Activated T-cell treated with anti-CD3 and anti-CD28 coated beads, Interleukin-2, amount 50 U/mL, for 48 hours (primary cell): ENCODE data around the gene BNC2.
A peak's percentile ranks its signal among the peaks of the same experiment; 100 is the strongest.

ENCODE experiments used
- DNase-seq, 2 experiments: peaks; one replicate each; pipeline ENCODE4 v3.0.0-alpha.2; 2020

The BNC2 gene

DNA sequence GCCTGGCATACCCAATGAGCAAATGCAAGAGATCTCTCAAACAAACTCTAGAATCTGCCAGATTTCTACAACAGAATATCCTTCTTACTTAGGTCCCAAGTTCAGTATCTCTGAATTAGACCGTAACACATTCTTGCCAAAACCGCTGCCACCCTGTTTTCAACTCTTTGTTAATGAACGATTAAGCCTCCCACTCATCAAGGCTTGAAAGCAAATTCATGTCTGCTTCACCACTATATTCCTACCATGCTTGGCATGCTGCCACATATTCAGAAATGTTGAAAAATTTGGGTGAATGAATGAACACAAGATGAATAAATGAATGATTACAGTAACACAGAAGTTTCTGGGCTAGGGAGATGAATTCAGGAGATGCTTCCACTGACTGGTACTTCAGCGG is 119.9 kb downstream of the BNC2 start:
- no peak for DNase-seq

DNA sequence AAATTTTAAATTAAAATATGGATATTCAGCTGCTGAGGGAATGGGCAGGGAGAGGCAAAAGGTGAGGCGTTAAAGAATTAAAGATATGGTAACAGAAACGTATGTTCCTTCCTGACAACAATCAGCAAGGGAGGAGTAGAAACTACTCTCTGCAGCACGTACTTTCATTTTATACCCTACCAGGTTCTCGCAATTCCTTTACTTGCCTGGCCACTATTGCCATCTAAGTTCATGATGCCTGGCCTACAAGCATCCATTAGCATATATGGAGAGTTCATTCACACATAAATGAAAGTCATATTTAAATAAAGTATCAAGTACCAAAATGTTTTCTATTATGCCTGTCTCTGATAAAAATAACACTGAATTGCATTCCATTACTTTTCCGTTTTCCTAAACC is 125.1 kb downstream of the BNC2 start:
- no peak for DNase-seq

GRCh38 chr9:16744394-16744793 is 126.1 kb downstream of the BNC2 start:
- no peak for DNase-seq

GRCh38 chr9:16743375-16743774 is 127.1 kb downstream of the BNC2 start:
- no peak for DNase-seq

DNA sequence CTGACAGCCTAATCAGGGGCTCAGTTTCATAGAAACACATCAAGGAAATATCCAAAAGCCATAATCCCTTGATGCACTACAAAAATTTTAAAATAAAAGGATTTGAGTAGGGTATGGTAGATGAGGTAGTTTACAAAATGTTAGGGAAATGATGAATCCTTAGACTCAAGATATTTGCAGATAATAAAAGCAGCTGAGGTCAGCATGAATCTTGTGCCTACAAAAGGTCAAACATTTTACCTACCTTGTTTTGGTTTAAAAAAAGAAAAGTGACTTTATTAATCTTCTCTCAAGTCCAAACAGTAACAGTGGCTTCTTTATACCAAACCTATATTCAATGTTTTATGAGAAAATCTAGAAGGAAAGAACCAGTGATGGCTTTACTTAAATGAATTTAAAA is 135.5 kb downstream of the BNC2 start:
- no peak for DNase-seq

GRCh38 chr9:16732546-16732945 is 137.9 kb downstream of the BNC2 start:
- no peak for DNase-seq

DNA sequence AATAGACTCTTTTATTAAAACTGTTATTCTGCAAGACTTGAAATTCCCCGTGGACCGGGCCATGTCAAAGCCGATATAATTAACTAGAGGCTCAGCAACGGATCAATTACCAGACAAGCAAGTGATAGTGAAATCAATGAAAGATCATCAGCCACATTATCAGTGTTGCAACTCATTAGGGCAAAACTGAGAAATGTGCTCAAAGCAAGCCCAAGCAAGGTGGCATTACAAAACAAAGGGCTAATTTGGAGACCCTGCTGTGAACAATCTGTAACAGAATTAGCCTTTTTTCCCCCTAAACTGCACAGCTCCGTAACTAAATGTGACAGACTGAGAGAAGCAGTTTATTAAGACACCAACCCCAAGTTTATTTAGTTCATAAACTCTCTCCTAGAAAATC is 140.3 kb downstream of the BNC2 start:
- no peak for DNase-seq

DNA sequence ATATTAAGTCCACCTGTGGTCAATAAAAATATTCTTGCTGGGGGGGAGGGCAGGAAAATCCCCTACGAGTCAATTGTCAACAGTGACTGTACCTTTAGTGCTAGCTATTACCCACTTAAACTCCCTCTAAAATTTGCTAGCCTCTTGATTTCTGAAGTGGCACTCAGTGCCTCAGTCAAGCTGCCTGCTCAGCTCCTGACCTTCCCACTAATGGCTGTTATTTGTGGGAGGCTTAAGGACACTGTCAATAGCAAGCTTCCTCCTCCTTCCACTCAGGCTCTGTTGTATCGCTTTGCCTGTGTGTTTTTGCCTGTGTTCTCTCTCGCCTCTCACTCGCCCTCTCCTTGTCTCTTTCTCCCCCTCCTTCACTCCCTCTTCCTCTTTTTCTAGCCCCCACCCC is 140.8 kb downstream of the BNC2 start:
- DNase-seq, result no peak

DNA sequence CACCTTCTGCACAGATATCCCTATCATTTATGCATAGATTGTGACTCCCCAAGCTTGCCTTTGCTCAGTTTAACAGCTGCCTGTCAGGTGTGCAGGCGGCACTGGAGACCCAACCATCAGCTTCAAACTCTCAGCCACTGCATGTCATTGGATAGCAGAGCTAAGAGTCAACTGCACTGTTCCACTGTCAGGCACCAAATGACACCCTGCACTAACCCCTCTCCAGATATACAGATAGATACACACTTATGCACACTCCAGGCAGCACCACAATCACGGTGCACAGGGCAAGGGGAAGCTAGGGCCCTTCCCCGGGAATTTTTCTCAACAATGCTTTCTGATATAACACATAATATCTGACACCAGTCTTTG is 142.3 kb downstream of the BNC2 start:
- no peak for DNase-seq

DNA sequence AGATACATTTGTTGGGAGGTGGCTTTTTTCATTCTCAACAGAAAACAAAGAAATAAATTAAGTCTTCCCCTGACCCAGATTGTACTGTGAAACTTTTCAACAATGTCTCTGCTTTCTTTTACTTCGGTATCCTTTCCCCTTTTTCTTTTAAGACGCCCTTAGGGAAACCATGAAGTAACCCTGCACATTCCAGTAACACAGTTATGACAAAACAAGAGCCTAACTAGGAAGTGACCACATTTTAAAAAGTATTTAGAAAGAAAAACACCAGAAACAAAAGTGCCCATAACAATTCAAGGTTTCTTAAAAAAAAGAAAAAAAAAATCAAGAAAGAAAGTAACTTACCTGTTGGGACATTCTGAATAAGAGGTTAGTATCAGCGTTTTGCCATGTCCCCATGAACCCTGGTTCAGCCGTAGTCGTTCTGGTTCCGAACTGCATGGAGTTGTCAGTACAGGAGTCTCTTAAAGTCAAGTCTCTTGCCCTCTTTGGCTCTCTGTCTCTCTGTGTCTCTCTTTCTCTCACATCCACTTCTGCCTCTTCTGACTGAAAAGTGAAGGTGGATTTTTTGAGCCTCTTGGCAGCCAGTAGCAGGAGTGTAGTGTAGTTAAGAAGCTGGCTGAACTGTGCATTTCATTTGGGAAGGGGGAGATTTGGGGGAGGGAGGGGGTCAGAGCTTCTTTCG is 142.9 kb downstream of the BNC2 start:
- no peak for DNase-seq

GRCh38 chr9:16726718-16727451 is 143.6 kb downstream of the BNC2 start:
- DNase-seq, result peak in 1 of 2 experiments; percentile 16

GRCh38 chr9:16726029-16726428 is 144.4 kb downstream of the BNC2 start:
- DNase-seq, result no peak

GRCh38 chr9:16725066-16725465 is 145.4 kb downstream of the BNC2 start:
- no peak for DNase-seq

GRCh38 chr9:16721972-16722371 is 148.5 kb downstream of the BNC2 start:
- no peak for DNase-seq

DNA sequence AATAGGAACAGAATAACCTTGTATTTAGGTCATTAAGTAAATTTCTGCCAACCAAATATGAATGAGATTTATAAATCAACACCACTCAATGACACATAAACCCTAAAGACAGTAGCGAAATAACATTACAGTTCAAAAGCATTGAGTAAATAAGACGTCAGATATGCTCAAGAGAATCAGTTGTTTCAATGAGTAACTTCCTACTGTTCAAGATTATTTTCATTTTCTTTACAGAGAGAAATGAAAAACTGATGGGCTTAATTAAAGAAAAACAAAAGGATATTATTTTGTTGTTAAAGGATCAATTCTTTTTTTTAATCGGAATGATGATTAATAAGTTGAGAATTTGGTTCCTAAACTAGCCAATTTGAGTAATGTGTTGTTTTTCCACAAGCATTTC is 150.1 kb downstream of the BNC2 start:
- no peak for DNase-seq

- DNase-seq, result no peak
These were observed 150.5 kb downstream of the BNC2 start for GRCh38 chr9:16719921-16720320.

- no peak for DNase-seq
These were observed 151.5 kb downstream of the BNC2 start for GRCh38 chr9:16718952-16719351.

GRCh38 chr9:16718296-16718695 is 152.2 kb downstream of the BNC2 start:
- no peak for DNase-seq

GRCh38 chr9:16716601-16717000 is 153.9 kb downstream of the BNC2 start:
- no peak for DNase-seq

DNA sequence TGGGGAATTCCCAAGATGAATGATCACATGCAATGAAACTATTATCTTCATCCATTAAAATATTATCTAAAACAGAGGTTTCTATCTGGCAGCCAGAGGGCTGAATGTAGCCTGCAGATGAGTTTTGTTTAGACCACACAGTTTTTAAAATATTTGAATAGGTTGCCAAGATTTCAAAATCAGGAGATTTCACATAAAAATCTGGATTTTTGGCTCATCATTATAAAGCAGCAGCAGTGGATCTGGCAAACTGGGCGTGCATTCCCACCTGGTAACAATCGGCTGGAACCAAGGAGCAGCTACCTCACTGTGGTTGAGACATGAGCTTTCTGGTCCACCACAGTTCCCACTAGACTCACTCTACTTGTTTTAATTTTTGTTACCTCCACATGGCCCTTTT is 155.1 kb downstream of the BNC2 start:
- DNase-seq, result no peak

- no peak for DNase-seq
These were observed 157.7 kb downstream of the BNC2 start for GRCh38 chr9:16712787-16713186.

- DNase-seq, result no peak
These were observed 159.6 kb downstream of the BNC2 start for GRCh38 chr9:16710888-16711287.

GRCh38 chr9:16709924-16710323 is 160.5 kb downstream of the BNC2 start:
- DNase-seq, result no peak

- DNase-seq, result no peak
These were observed 161.6 kb downstream of the BNC2 start for GRCh38 chr9:16708656-16709435.
